H9 (cell line): Measurements from ENCODE around the gene OSBPL2. TPM values are rescaled to one million over a fixed set of nuclear protein-coding genes. Genes with fewer than 3 reads are reported as not detected.

ENCODE experiments used
- DNase-seq: peaks from one replicate; pipeline ENCODE4 v3.0.0-alpha.2; 2017
- H2AFZ ChIP-seq: one replicate; pipeline ENCODE4 v1.6.1; 2013; ENCODE audit warnings: mild to moderate bottlenecking, low read length, control low read depth, moderate library complexity
- H2AK5ac ChIP-seq: 2 replicates; pipeline ENCODE4 v1.6.1; 2013; ENCODE audit warnings: low read length, control low read depth, mixed read lengths; ENCODE audit not compliant: insufficient read length
- H2BK120ac ChIP-seq: one replicate; pipeline ENCODE4 v1.6.1; 2013; ENCODE audit warnings: low read depth, mild to moderate bottlenecking, low read length, control low read depth, inconsistent platforms; ENCODE audit not compliant: poor library complexity, severe bottlenecking
- H2BK12ac ChIP-seq: 2 replicates; pipeline ENCODE4 v1.6.1; 2013; ENCODE audit warnings: low read length, control low read depth, mixed read lengths, low read depth; ENCODE audit not compliant: insufficient read length
- H2BK15ac ChIP-seq: 2 replicates; pipeline ENCODE4 v1.6.1; 2013; ENCODE audit warnings: low read depth, low read length, control low read depth
- H2BK20ac ChIP-seq: one replicate; pipeline ENCODE4 v1.6.1; 2013; ENCODE audit warnings: low read depth, mild to moderate bottlenecking, low read length, control low read depth, inconsistent platforms; ENCODE audit not compliant: poor library complexity, severe bottlenecking
- H2BK5ac ChIP-seq: 2 replicates; pipeline ENCODE4 v1.6.1; 2013; ENCODE audit warnings: low read length, control low read depth, mixed read lengths; ENCODE audit not compliant: insufficient read length
- H3K14ac ChIP-seq: 2 replicates; pipeline ENCODE4 v1.6.1; 2013; ENCODE audit warnings: low read length, control low read depth; ENCODE audit not compliant: insufficient read depth
- H3K18ac ChIP-seq: 2 replicates; pipeline ENCODE4 v1.6.1; 2013; ENCODE audit warnings: low read depth, mild to moderate bottlenecking, mixed read lengths, low read length, control low read depth; ENCODE audit not compliant: insufficient read length
- H3K23ac ChIP-seq: 2 replicates; pipeline ENCODE4 v1.6.1; 2013; ENCODE audit warnings: low read length, control low read depth, mixed read lengths, low read depth; ENCODE audit not compliant: insufficient read length
- H3K23me2 ChIP-seq: 2 replicates; pipeline ENCODE4 v1.6.1; 2013; ENCODE audit warnings: low read depth, mild to moderate bottlenecking, mixed read lengths, low read length, control low read depth; ENCODE audit not compliant: insufficient read length, poor library complexity, severe bottlenecking
- H3K27ac ChIP-seq: 2 replicates; pipeline ENCODE4 v1.5.1; 2013; ENCODE audit warnings: low read length, control low read depth, mixed read lengths, low read depth; ENCODE audit not compliant: insufficient read length
- H3K27me3 ChIP-seq: 2 replicates; pipeline ENCODE4 v1.6.1; 2013; ENCODE audit warnings: low read length, control low read depth, inconsistent platforms; ENCODE audit not compliant: insufficient read depth
- H3K4ac ChIP-seq: 2 replicates; pipeline ENCODE4 v1.6.1; 2013; ENCODE audit warnings: low read depth, mild to moderate bottlenecking, control low read depth, inconsistent platforms, low read length, moderate library complexity
- H3K4me1 ChIP-seq: 2 replicates; pipeline ENCODE4 v1.6.1; 2013; ENCODE audit warnings: low read length, control low read depth, inconsistent platforms; ENCODE audit not compliant: insufficient read depth
- H3K4me2 ChIP-seq: 2 replicates; pipeline ENCODE4 v1.6.1; 2013; ENCODE audit warnings: low read length, control low read depth, mixed read lengths; ENCODE audit not compliant: insufficient read length, insufficient read depth
- H3K56ac ChIP-seq: 2 replicates; pipeline ENCODE4 v1.6.1; 2013; ENCODE audit warnings: low read depth, mild to moderate bottlenecking, mixed read lengths, low read length, control low read depth; ENCODE audit not compliant: insufficient read length
- H3K79me1 ChIP-seq: 2 replicates; pipeline ENCODE4 v1.6.1; 2013; ENCODE audit warnings: low read depth, mild to moderate bottlenecking, moderate library complexity, low read length, control low read depth, inconsistent platforms; ENCODE audit not compliant: insufficient read depth, poor library complexity, severe bottlenecking
- H3K79me2 ChIP-seq: 2 replicates; pipeline ENCODE4 v1.6.1; 2013; ENCODE audit warnings: low read length, control low read depth, inconsistent platforms; ENCODE audit not compliant: insufficient read depth
- H3K9ac ChIP-seq: 2 replicates; pipeline ENCODE4 v1.6.1; 2013; ENCODE audit warnings: low read length, control low read depth, mixed read lengths; ENCODE audit not compliant: insufficient read length; ENCODE audit errors: extremely low read depth
- H3K9me3 ChIP-seq: one replicate; pipeline ENCODE4 v1.6.1; 2013; ENCODE audit warnings: low read depth, low read length, inconsistent platforms; ENCODE audit not compliant: control insufficient read depth
- H3T11ph ChIP-seq: one replicate; pipeline ENCODE4 v1.6.1; 2013; ENCODE audit warnings: mild to moderate bottlenecking, low read length, control low read depth, inconsistent platforms
- H4K20me1 ChIP-seq: one replicate; pipeline ENCODE4 v1.6.1; 2013; ENCODE audit not compliant: control insufficient read depth, insufficient read length, insufficient read depth
- H4K5ac ChIP-seq: 2 replicates; pipeline ENCODE4 v1.6.1; 2013; ENCODE audit warnings: low read depth, mild to moderate bottlenecking, mixed read lengths, low read length, control low read depth; ENCODE audit not compliant: insufficient read length
- H4K8ac ChIP-seq: replicated peaks from 2 replicates; pipeline ENCODE4 v1.6.1; 2013; ENCODE audit warnings: low read length, control low read depth, mixed read lengths, low read depth; ENCODE audit not compliant: insufficient read length
- H4K91ac ChIP-seq: 2 replicates; pipeline ENCODE4 v1.6.1; 2013; ENCODE audit warnings: low read depth, mild to moderate bottlenecking, moderate library complexity, mixed read lengths, low read length, control low read depth; ENCODE audit not compliant: insufficient read length
- H3K27ac Mint-ChIP-seq, 3 experiments: 2 replicates in 2 of 3; 3 replicates in 1 of 3; pipeline ENCODE4 v1.8.0; 2020 to 2021; ENCODE audit warnings: mixed read lengths in 3 of 3, mild to moderate bottlenecking in 1 of 3, moderate library complexity in 1 of 3
- H3K27me3 Mint-ChIP-seq: 2 replicates; pipeline ENCODE4 v1.8.0; 2021; ENCODE audit warnings: low read depth, mild to moderate bottlenecking, moderate library complexity, mixed read lengths
- H3K36me3 Mint-ChIP-seq, 3 experiments: 2 replicates in 2 of 3; 3 replicates in 1 of 3; pipeline ENCODE4 v1.8.0; 2020 to 2021; ENCODE audit warnings: low read depth in 3 of 3, mixed read lengths in 3 of 3; ENCODE audit not compliant: insufficient read depth in 1 of 3
- H3K4me1 Mint-ChIP-seq, 2 experiments: 2 replicates each; pipeline ENCODE4 v1.8.0; 2020; ENCODE audit warnings: mixed read lengths in 2 of 2
- H3K4me3 Mint-ChIP-seq, 2 experiments: 2 replicates in 1 of 2; 3 replicates in 1 of 2; pipeline ENCODE4 v1.8.0; 2020 to 2021; ENCODE audit warnings: mild to moderate bottlenecking in 2 of 2, mixed read lengths in 2 of 2, moderate library complexity in 1 of 2
- H3K9me3 Mint-ChIP-seq, 2 experiments: 2 replicates in 1 of 2; 3 replicates in 1 of 2; pipeline ENCODE4 v1.8.0; 2020; ENCODE audit warnings: mild to moderate bottlenecking in 2 of 2, mixed read lengths in 2 of 2, moderate library complexity in 1 of 2
- CTCF ChIP-seq: fragments of 200-600 bp; sonication (generic); conservative IDR thresholded peaks from 3 replicates; pipeline ENCODE4 v1.8.0; 2021; ENCODE audit warnings: antibody characterized with exemption, mild to moderate bottlenecking
- WGBS: extraction: QIAGEN DNeasy Blood & Tissue Kit; methylation state at CpG from one replicate; pipeline ENCODE4 v1.1.7; 2013; ENCODE audit warnings: missing lambda C conversion rate, low lambda C conversion rate, mixed read lengths; ENCODE audit not compliant: insufficient read length; ENCODE audit errors: extremely low coverage; 5-methylcytosine and 5-hydroxymethylcytosine counted together
- total RNA-seq: library from RNA; stranded (reverse); gene quantifications from 2 replicates; pipeline ENCODE4 v1.2.1, GENCODE V29; 2021

The OSBPL2 gene
- total RNA-seq, 1 experiment from 2014 or later = 47.3 TPM

GRCh38 chr20:62215020-62215990, 23.0 kb upstream of the OSBPL2 start:
- H4K20me1 ChIP-seq = no peaks in the 10 kb centered on the region
- H4K5ac ChIP-seq = no peak overlapping the region
- H3K4me1 ChIP-seq = no peaks in the 10 kb centered on the region
- no peak overlapping the region for H2AK5ac ChIP-seq
- Mint-ChIP-seq H3K9me3 (no peaks in the 10 kb centered on the region), H3K27me3 (peaks cover 59% of the 10 kb centered on the region), H3K27ac (peak overlapping the region in 1 of 3 experiments; percentile 44; a peak in 1 of 7 replicates), H3K4me3 (no peak overlapping the region), H3K36me3 (no peaks in the 10 kb centered on the region), H3K4me1 (peaks cover 7 to 24% of the 10 kb centered on the region in 2 experiments; a peak in 3 of 4 replicates)
- H3K79me1 ChIP-seq = no peaks in the 10 kb centered on the region
- H3K56ac ChIP-seq = no peak overlapping the region
- no peak overlapping the region for H3K27ac ChIP-seq
- H2BK12ac ChIP-seq = no peak overlapping the region
- H3K4me2 ChIP-seq = no peak overlapping the region
- no peak overlapping the region for H2BK20ac ChIP-seq
- H3K79me2 ChIP-seq = no peaks in the 10 kb centered on the region
- DNase-seq = no peak
- no peak overlapping the region for H3K9ac ChIP-seq
- no peak overlapping the region for H3K18ac ChIP-seq
- H2AFZ ChIP-seq = no peak overlapping the region
- no peak overlapping the region for H4K8ac ChIP-seq
- whole genome bisulfite sequencing = no CpG with 5 or more reads among the region's 29 CpGs
- no peak overlapping the region for H2BK120ac ChIP-seq
- no peak overlapping the region for H4K91ac ChIP-seq
- no peak for TF ChIP-seq CTCF
- no peak overlapping the region for H3K23ac ChIP-seq
- no peak overlapping the region for H3T11ph ChIP-seq
- H3K27me3 ChIP-seq = peaks cover 17% of the 10 kb centered on the region; the same call in 1 of the 2 replicates
- H3K14ac ChIP-seq = no peak overlapping the region; the same call in 1 of the 2 replicates
- no peak overlapping the region for H2BK15ac ChIP-seq
- no peak overlapping the region for H3K4ac ChIP-seq
- peaks cover 6% of the 10 kb centered on the region for H3K23me2 ChIP-seq
- H2BK5ac ChIP-seq = no peak overlapping the region
- no peaks in the 10 kb centered on the region for H3K9me3 ChIP-seq
